Psoas muscle (tissue), 8 donors: ENCODE results near the gene FAM53B. TPM values are rescaled to one million over a fixed set of nuclear protein-coding genes. Genes with fewer than 3 reads are reported as not detected.

Source experiments
- ATAC-seq, 4 donors: fragments of 200-7000 bp; cut with Tn5 transposase; one replicate each; pipeline ENCODE4 v1.9.1; 2020; ENCODE audit warnings: moderate library complexity in 3 of 4, mild to moderate bottlenecking in 2 of 4
- DNase-seq, 2 donors: peaks; one replicate each; pipeline ENCODE4 v3.0.0-alpha.2; 2020
- H3K27ac ChIP-seq: fragments of 200-600 bp; one replicate; pipeline ENCODE4 v1.8.0; 2022
- H3K27me3 ChIP-seq, 3 donors: fragments of 200-600 bp in 1 of 3; one replicate each; pipeline versions ENCODE4 v1.6.1 to v1.8.0; 2013 to 2022; ENCODE audit warnings: low read length in 2 of 3, mild to moderate bottlenecking in 2 of 3, moderate library complexity in 1 of 3; ENCODE audit not compliant: insufficient read depth in 3 of 3
- H3K36me3 ChIP-seq, 2 donors: fragments of 200-600 bp in 1 of 2; one replicate each; pipeline versions ENCODE4 v1.6.1 to v1.8.0; 2013 to 2022; ENCODE audit warnings: low read depth in 1 of 2, mild to moderate bottlenecking in 1 of 2, moderate library complexity in 1 of 2; ENCODE audit not compliant: insufficient read depth in 1 of 2
- H3K4me1 ChIP-seq: fragments of 200-600 bp; one replicate; pipeline ENCODE4 v1.8.0; 2022
- H3K4me3 ChIP-seq: fragments of 200-600 bp; one replicate; pipeline ENCODE4 v1.8.0; 2022; ENCODE audit warnings: mild to moderate bottlenecking
- H3K9me3 ChIP-seq: fragments of 200-600 bp; one replicate; pipeline ENCODE4 v1.8.0; 2022
- CTCF ChIP-seq: fragments of 200-600 bp; IDR thresholded peaks from one replicate; pipeline ENCODE4 v1.8.0; 2022; ENCODE audit warnings: antibody characterized with exemption
- WGBS, 3 donors: extraction: QIAGEN DNeasy Blood & Tissue Kit; methylation state at CpG; one replicate each; pipeline versions ENCODE4 v1.1.6 to v1.1.7; 2013; 5-methylcytosine and 5-hydroxymethylcytosine counted together
- intact Hi-C, 2 donors: fragments of 100-400 bp; cut with DNase I; formaldehyde crosslinking; loops; one replicate each; pipeline versions ENCODE4 v1.11.0 to v1.14.2; 2022
- polyA plus RNA-seq, 3 donors: library from polyadenylated mRNA; stranded (reverse); fragments of 200-250 nt; gene quantifications; one replicate each; pipeline ENCODE4 v1.2.3, GENCODE V29; 2013
- total RNA-seq, 4 donors: library from RNA; stranded (reverse); fragmentation: NEBNext Ultra II Directional in 2 of 4; extraction: Animal tissue kit (Norgen Biotek cat#: 25700) in 2 of 4; gene quantifications; one replicate each; pipeline versions ENCODE4 v1.2.1 to v1.2.4, GENCODE V29; 2021 to 2023
- donor health status: healthy with polysubstance abuse.
- donor health status: DM: no; HTN: no; CAD: no; lungs with moderate emphysema.
- donor health status: Bipolar disorder and iron deficiency.
- donor health status: healthy.
- donor health status: DM: yes; HTN: yes; CAD: no.
- donor health status: DM: no; HTN: no; CAD: no.
- donor health status: DM: no; HTN: no; CAD: no.
- donor health status: DM: yes; HTN: yes; CAD: no.

The FAM53B gene
- total and polyA plus RNA-seq, 7 donors, result 31.0 to 178 (median 49.5) TPM

- Histone ChIP-seq H3K4me1 (peaks cover 39% of the 10 kb centered on the region), H3K9me3 (no peaks in the 10 kb centered on the region), H3K36me3 (peaks cover 0 to 5% of the 10 kb centered on the region in 2 donors), H3K4me3 (no peak overlapping the region), H3K27me3 (no peaks in the 10 kb centered on the region), H3K27ac (no peak overlapping the region)
- DNase-seq, result no peak
- no peak for ATAC-seq
- no peak for TF ChIP-seq CTCF
- 83 to 90% (median 86%) methylated on average over 26 of the region's 26 CpGs for WGBS, 3 donors
- intact Hi-C loops, result no loop called here
Observed at GRCh38 chr10:124619802-124620490, 124.2 kb downstream of the FAM53B start.

- Histone ChIP-seq H3K4me1 (peaks cover 34% of the 10 kb centered on the region), H3K27me3 (no peaks in the 10 kb centered on the region), H3K27ac (no peak overlapping the region), H3K9me3 (no peaks in the 10 kb centered on the region), H3K36me3 (peaks cover 0 to 5% of the 10 kb centered on the region in 2 donors), H3K4me3 (no peak overlapping the region)
- intact Hi-C loops, result no loop called here
- 85 to 90% (median 90%) methylated on average over 9 of the region's 9 CpGs for WGBS, 3 donors
- ATAC-seq (no peak), DNase-seq (no peak)
- TF ChIP-seq CTCF, result no peak
Observed at GRCh38 chr10:124619195-124619594, 125.0 kb downstream of the FAM53B start.

GRCh38 chr10:124618470-124619073, 125.6 kb downstream of the FAM53B start:
- DNase-seq (no peak), ATAC-seq (no peak)
- intact Hi-C loops, result no loop called here
- no peaks in the 10 kb centered on the region for H3K9me3 ChIP-seq
- no peak for TF ChIP-seq CTCF
- peaks cover 0 to 5% of the 10 kb centered on the region in 2 donors for H3K36me3 ChIP-seq
- WGBS, 3 donors, result 90 to 95% (median 92%) methylated on average over 18 of the region's 18 CpGs
- H3K4me1 ChIP-seq, result peaks cover 28% of the 10 kb centered on the region
- no peak overlapping the region for H3K4me3 ChIP-seq
- no peak overlapping the region for H3K27ac ChIP-seq
- H3K27me3 ChIP-seq, result no peaks in the 10 kb centered on the region

- intact Hi-C loops, result no loop called here
- Histone ChIP-seq H3K9me3 (no peaks in the 10 kb centered on the region), H3K27ac (no peak overlapping the region), H3K36me3 (peaks cover 0 to 5% of the 10 kb centered on the region in 2 donors), H3K4me3 (no peak overlapping the region), H3K4me1 (peaks cover 10% of the 10 kb centered on the region), H3K27me3 (no peaks in the 10 kb centered on the region)
- WGBS, 3 donors, result 67 to 75% (median 75%) methylated on average over 4 of the region's 4 CpGs
- no peak for DNase-seq
- TF ChIP-seq CTCF, result no peak
- ATAC-seq, result no peak
Observed at GRCh38 chr10:124616836-124617130, 127.4 kb downstream of the FAM53B start.
